HepG2 (cell line): ENCODE measurements around the gene IGFN1.

Experiments
- CTCF ChIP-seq: sonication (generic); formaldehyde crosslinking; IDR thresholded peaks from 2 replicates; pipeline ENCODE4 v1.5.0; 2020; ENCODE audit warnings: mild to moderate bottlenecking, missing genetic modification reagents, moderate library complexity
- SIN3A ChIP-seq: IDR thresholded peaks from 2 replicates; pipeline ENCODE4 v1.6.1; 2011; ENCODE audit warnings: low read depth, mild to moderate bottlenecking, control low read depth, low read length, borderline replicate concordance
- ZNF891 ChIP-seq: sonication (generic); formaldehyde crosslinking; IDR thresholded peaks from 2 replicates; pipeline ENCODE4 v1.5.0; 2020; ENCODE audit warnings: mild to moderate bottlenecking, missing genetic modification reagents

- no peak for TF ChIP-seq CTCF (CRISPR knock-in tag)
- TF ChIP-seq SIN3A: no peak
- TF ChIP-seq ZNF891 (CRISPR knock-in tag): no peak
These were observed 79.3 kb downstream of the IGFN1 start for GRCh38 chr1:201269900-201270410.
